Activated CD8-positive, alpha-beta memory T cell treated with anti-CD3 and anti-CD28 coated beads for 1 hour (primary cell): ENCODE measurements around the gene ROBO1.

Experiments used
- DNase-seq, 2 donors: peaks; one replicate each; pipeline ENCODE4 v3.0.0-alpha.2; 2020; ENCODE audit warnings: low read depth in 1 of 2; ENCODE audit errors: extremely low read depth in 1 of 2

The ROBO1 gene

DNA sequence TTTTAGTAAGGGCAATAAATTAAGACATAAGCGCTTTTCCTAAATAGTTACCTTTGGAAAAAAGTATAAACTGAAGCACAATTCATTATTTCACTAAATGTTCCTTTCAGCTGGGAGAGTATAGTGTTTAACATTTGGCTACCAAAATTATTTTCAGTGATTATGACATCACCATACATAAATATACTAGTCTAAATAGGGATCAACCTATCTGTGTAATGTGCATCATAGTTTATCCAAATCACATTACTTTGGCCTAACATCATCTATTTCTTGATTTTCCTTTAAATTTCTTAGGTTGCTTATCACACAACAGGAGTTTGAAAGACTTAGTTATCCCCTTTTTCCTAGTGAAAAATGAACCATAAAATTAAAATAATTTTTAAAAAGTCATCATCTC is 738.9 kb downstream of the ROBO1 start:
- no peak for DNase-seq

GRCh38 chr3:79027593-79027992 is 740.2 kb downstream of the ROBO1 start:
- no peak for DNase-seq

GRCh38 chr3:79019924-79020173 is 747.9 kb downstream of the ROBO1 start:
- DNase-seq: no peak

GRCh38 chr3:79019137-79019923 is 748.5 kb downstream of the ROBO1 start:
- no peak for DNase-seq

- no peak for DNase-seq
Observed at GRCh38 chr3:79018671-79019136, 749.1 kb downstream of the ROBO1 start.

GRCh38 chr3:79018265-79018664 is 749.5 kb downstream of the ROBO1 start:
- DNase-seq: no peak

GRCh38 chr3:79016587-79017376 is 751.0 kb downstream of the ROBO1 start:
- DNase-seq: no peak

- no peak for DNase-seq
Observed at GRCh38 chr3:79015854-79016253, 751.9 kb downstream of the ROBO1 start.

DNA sequence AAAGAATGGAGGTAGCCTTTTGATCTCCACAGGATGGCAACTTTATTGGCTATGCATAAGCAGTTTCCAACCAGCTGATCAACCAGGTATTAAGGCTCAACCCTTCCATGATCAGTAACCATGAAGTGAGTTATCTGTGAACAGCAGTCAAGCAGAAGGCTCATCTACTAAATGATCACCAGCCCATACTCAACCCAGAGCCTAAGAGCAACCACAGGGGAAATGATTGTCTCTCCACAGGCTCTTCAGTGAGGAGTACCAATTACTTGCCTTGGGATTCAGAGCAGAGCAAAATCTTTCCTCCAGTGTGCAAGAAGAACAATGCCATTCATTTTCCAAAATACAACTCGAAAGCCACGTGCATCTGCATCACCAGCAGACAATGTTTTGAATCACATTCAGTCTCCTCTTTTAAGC is 754.8 kb downstream of the ROBO1 start:
- DNase-seq: no peak

GRCh38 chr3:79012530-79012913 is 755.3 kb downstream of the ROBO1 start:
- DNase-seq: no peak

DNA sequence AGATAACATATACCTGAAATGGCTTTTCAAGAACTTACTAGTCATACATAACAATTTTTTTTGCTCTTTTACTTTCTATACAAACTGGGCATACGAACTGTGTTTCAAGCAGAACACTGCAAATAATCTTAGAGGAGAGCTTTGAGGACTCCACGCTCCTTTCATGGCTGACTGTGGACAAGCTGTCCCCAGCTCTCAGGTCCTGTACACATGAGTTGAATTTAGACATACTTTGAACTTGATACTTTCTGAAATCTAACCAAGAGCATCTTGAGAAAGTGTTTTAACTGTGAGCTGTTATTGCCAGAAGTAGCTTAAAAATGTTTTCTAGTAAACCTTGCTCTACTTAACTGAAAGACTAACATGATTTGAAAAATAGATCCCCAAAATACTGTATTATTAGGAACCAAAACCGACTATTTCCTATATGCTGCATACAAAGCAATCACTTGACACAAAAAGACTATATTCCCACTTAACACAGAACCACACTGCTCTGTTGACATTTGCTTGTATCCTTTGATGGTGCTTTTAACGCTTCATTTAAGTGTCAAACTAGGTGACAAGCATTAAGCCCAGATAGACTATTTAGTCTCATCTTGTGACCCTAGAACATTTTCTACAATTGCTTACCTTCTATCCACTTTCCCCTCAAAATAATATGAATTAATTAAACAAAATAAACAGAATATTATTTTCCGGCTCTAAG is 755.8 kb downstream of the ROBO1 start:
- DNase-seq: no peak

- DNase-seq: no peak
Observed at GRCh38 chr3:79009861-79010260, 757.9 kb downstream of the ROBO1 start.

DNA sequence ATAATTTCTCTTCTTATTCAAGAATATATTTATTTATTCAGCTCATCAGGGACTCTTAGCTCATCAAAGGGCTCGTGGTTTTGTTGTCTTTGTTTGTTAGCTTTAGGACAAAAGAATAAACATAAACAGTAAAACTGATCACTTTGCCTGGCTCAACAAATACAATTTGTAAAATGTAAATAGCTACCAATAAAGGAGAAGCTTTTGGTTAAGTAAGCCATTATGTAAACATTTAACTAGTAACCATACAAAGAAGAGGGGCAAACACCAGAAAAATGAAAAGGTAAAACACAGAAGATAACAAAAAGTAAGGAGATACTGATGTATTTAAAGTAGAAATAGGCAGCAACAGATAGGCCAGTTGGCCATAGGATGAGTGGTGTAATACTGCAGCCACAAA is 761.7 kb downstream of the ROBO1 start:
- DNase-seq: no peak

DNA sequence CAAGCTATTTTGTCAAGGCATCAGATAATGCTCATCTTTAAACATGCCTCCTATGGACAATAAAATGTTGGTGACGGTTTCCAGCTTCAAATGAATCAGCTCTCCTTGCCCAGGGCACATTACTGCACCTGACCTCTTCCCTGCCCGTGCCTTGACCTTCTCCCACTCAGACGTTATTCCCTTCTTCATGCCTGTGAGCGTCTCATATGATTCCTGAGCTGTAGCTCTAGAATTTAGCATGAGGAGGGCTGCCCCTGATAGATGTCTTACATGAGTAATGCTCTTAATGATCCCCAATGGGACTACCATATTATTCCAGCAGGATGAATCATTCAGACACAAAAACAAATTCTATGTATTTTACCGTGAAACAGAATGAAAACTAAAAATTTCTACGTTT is 762.7 kb downstream of the ROBO1 start:
- DNase-seq: no peak

GRCh38 chr3:79003994-79004393 is 763.8 kb downstream of the ROBO1 start:
- no peak for DNase-seq

GRCh38 chr3:79002465-79003372 is 765.1 kb downstream of the ROBO1 start:
- DNase-seq: no peak

DNA sequence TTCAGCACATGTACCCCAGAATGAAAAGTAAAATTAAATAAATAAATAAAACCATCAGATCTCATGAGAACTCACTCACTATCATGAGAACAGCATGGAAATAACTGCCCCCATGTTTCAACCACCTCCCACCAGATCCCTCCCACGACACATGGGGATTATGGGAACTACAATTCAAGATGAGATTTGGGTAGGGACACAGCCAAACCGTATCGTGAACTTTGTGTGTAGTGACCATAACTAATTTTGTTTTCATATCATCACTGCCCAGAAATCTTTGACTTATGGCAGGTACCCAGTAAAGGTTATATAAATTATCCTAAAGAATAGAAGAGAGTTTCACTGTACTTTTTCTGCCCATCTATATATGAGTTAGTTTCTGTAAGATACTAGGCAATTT is 766.5 kb downstream of the ROBO1 start:
- no peak for DNase-seq

- DNase-seq: no peak
Observed at GRCh38 chr3:78999139-78999538, 768.7 kb downstream of the ROBO1 start.

GRCh38 chr3:78995087-78995486 is 772.7 kb downstream of the ROBO1 start:
- DNase-seq: no peak

- DNase-seq: no peak
Observed at GRCh38 chr3:78994174-78995027, 773.4 kb downstream of the ROBO1 start.
